Stimulated activated CD4-positive, alpha-beta T cell treated with anti-CD3 and anti-CD28 coated beads, Interleukin-4, amount 100 ng/mL, for 48 hours (primary cell): ENCODE results near the gene PMPCB.

Source experiments
- DNase-seq, 2 donors: peaks; one replicate each; pipeline ENCODE4 v3.0.0-alpha.2; 2020; ENCODE audit warnings: low read depth in 2 of 2

PMPCB gene

DNA sequence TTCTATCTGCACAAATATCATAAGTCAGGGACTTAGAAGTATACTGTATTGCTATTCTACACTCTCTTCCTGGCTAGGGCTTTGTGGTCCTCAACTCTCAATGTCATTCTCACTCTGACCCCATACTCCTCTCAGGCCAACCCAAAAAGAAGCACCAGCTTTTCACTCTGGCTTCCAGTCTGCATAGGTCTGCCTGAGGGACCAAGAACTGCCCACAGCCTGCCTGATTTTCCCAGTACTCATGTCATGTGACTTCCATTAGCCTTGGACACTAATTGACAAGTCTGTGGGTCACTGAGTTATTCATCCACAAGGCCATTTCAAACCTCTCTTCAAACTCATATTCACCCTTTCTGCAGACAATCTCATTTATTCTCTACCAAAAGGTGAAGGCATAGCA lies 19.8 kb downstream of the PMPCB start:
- no peak for DNase-seq

DNA sequence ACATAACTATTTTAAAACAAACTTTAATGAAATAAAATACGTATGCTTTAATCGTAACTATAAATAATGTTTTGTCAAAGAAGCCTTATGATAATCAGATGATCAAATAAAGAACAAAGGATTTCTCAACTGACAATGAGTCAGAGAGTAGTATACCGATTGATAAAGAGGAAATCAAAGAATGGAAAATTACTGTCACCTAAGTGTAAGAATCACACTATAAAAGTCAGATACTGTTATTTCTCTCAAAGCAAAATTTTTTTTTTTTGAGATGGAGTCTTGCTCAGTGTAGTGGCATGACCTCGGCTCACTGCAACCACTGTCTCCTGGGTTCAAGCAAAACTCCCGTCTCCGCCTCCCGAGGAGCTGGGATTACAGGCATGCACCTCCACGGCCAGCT lies 28.5 kb downstream of the PMPCB start:
- DNase-seq = no peak

GRCh38 chr7:103336761-103337160 lies 39.5 kb downstream of the PMPCB start:
- DNase-seq = no peak

DNA sequence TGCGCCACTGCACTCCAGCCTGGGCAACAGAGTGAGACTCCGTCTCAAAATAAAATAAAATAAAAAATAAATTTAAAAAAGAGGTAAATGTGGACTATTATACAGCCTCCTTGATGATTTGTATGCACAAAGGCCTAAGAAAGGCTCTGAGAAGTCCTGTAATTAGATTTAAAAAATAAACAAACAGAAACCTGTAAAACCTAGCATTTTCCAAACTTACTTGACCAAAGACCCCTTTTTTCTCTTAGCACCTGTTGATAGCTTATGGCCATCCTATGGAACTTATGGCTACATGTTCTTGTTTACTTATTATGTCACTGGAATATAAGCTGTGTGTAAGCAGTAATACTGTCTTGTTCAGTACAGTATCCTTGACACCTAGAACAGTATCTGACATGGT lies 41.6 kb downstream of the PMPCB start:
- no peak for DNase-seq

DNA sequence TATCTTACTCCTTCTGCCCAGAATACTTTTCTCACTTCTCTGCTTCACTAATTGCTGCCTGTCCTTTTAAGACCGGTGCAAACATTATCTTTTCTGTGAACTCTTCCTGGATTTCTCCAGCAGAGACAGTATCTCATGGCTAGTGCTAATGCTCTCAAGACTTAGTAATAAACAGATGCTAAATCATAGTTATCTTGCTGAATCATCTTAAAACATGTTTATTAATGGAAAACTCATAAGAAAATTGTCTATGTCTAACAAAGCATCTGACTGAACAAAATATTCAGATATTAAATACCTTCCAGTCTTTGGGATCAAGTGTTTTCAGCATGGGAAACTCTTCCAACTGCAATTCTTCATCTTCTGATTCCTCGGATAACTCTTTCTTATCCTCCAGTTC lies 44.2 kb downstream of the PMPCB start:
- no peak for DNase-seq

GRCh38 chr7:103343332-103343731 lies 46.1 kb downstream of the PMPCB start:
- DNase-seq = no peak

- DNase-seq = no peak
These were observed 46.7 kb downstream of the PMPCB start for GRCh38 chr7:103343758-103344452.

DNA sequence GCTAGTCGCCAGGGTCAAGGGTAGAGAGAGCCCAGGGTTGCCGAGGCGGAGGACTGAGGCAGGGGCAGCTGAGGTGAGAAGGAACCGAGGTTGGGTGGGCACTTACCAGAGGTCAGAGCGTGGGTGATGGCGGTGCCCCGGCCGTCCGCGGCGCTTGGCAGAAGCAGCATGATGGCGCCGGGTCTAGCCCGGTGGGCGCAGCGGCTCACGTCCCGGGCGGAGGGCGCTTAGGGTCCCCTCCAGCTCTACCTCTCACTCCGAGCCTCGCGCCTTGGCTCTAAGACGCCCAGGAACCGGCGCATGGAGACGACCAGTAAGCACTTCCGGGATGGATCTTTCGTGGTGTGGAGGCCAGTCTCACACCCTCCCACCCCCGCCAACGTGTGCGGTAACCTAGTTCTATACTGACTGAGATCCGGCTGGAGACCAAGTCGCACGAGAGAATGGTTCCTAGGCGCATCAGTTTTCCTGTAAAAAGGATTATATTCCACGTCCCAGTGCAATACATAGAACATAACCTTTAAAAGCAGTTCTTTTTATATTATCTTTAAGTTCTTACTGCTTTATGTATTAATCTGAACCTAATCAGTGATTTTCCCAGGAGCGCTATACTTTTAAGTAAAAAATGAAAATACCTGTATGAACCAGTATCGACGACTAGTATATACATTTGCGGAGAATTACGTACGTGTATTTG lies 47.4 kb downstream of the PMPCB start, which contains the start of gene DNAJC2:
DNAJC2 (minus strand) TSS at position 315 of the 697 bp plus-strand sequence; CDS start at position 170, 145 bp downstream.
- peak; percentile 75 to 83 for DNase-seq

DNA sequence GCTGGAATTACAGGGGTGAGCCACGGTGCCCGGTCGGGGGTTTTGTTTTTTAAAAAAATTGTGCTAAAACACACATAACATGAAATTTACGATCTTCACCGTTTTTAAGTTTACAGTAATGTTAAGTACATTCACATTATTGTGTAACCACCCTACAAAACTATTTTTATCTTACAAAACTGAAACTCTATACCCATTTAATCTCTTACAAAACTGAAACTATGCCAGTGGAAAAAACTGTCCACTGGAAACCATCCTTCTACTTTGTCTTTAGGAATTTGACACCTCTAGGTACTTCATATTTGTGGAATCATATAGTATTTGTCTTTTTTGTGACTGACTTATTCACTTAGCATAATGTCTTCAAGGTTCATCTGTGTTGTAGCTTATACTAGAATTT lies 49.2 kb downstream of the PMPCB start:
- no peak for DNase-seq

- DNase-seq = peak; percentile 58 to 75
These were observed 50.5 kb downstream of the PMPCB start, which contains the start of gene PSMC2 for GRCh38 chr7:103347507-103348267. Gene PSMC2 (plus strand): TSS chr7:103347643. CDS start chr7:103347712, 69 bp downstream.

GRCh38 chr7:103348452-103348851 lies 51.2 kb downstream of the PMPCB start:
- DNase-seq = no peak

DNA sequence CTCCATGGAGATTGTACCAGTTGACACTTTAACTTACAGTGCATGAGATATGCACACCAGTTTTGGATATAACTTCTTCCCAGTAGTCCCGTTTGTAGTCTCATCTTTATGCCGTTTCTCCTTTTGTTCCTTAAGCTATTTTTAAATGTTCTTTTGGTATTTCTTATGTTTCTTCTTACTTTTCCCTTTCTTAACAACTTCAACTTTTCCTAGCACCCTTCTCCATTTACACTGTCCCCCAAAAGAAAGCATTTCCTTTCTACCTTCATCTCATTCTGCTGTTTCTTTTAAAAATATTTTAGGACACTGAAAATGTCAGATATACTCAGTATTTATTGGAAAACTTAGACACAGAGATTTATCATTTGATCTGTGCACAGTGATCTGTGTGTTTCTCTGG lies 51.7 kb downstream of the PMPCB start:
- DNase-seq = no peak

DNA sequence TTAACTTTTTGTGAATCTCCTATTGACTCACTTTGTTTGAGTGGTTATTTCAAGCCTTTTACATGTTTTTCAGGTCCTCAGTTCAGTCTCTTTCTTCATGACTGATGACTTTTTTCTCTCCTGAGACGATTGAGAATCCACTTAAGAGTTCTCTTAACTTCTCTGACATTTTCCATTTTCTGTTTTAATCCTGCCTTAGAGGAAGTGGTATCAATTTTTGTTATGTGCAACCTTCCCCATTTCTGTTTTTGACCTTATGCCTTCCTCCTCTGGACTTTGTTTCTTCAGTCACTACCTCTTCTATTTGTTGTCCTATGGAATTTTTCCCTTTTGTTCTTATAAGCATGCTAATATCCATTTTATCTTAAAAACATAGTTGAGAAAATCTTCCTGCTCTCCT lies 52.6 kb downstream of the PMPCB start:
- no peak for DNase-seq
